GM20431 (cell line): Measurements from ENCODE around the gene CD47.

Experiments used
- in situ Hi-C: fragments of 300-500 bp; cut with MseI, MboI; formaldehyde crosslinking; loops from one replicate; pipeline ENCODE4 v1.15.0; 2020; ENCODE audit warnings: low sequenced_read_pairs; ENCODE audit not compliant: unreplicated experiment

Gene CD47

GRCh38 chr3:108090701-108091497 lies at the start of gene CD47:
TSS of gene CD47 (minus strand) at chr3:108091031. CDS start at chr3:108090908, 123 bp downstream.
- in situ Hi-C loops = no loop called here

- in situ Hi-C loops = no loop called here
Measured at GRCh38 chr3:108137460-108137814, 46.6 kb upstream of the CD47 start.

- in situ Hi-C loops = no loop called here
Measured at GRCh38 chr3:108136561-108137459, 46.0 kb upstream of the CD47 start.

- in situ Hi-C loops = no loop called here
Measured at GRCh38 chr3:108134555-108134880, 43.7 kb upstream of the CD47 start.

GRCh38 chr3:108133858-108134554 lies 43.2 kb upstream of the CD47 start:
- in situ Hi-C loops = no loop called here

GRCh38 chr3:108133048-108133369 lies 42.2 kb upstream of the CD47 start:
- in situ Hi-C loops = no loop called here

GRCh38 chr3:108131475-108132134 lies 40.8 kb upstream of the CD47 start:
- in situ Hi-C loops = no loop called here

GRCh38 chr3:108130701-108131474 lies 40.1 kb upstream of the CD47 start:
- in situ Hi-C loops = no loop called here

- in situ Hi-C loops = no loop called here
Measured at GRCh38 chr3:108130236-108130635, 39.4 kb upstream of the CD47 start.

GRCh38 chr3:108127301-108127988 lies 36.6 kb upstream of the CD47 start:
- in situ Hi-C loops = no loop called here

- in situ Hi-C loops = no loop called here
Measured at GRCh38 chr3:108126348-108126747, 35.5 kb upstream of the CD47 start.

GRCh38 chr3:108125550-108126071 lies 34.8 kb upstream of the CD47 start:
- in situ Hi-C loops = no loop called here

- in situ Hi-C loops = no loop called here
Measured at GRCh38 chr3:108125153-108125543, 34.3 kb upstream of the CD47 start.

- in situ Hi-C loops = no loop called here
Measured at GRCh38 chr3:108124337-108125152, 33.7 kb upstream of the CD47 start.

- in situ Hi-C loops = no loop called here
Measured at GRCh38 chr3:108123326-108123725, 32.5 kb upstream of the CD47 start.

GRCh38 chr3:108122276-108122675 lies 31.4 kb upstream of the CD47 start:
- in situ Hi-C loops = no loop called here

GRCh38 chr3:108119398-108120104 lies 28.7 kb upstream of the CD47 start:
- in situ Hi-C loops = no loop called here
